A549 (cell line): ENCODE results near the gene EXTL1. TPM values are rescaled to one million over a fixed set of nuclear protein-coding genes. Genes with fewer than 3 reads are reported as not detected.

ENCODE experiments used
- ATAC-seq, 2 experiments: fragments of 200-7000 bp in 1 of 2; fragments of >200 bp in 1 of 2; cut with Nextera tagmentation in 1 of 2; cut with Tn5 transposase in 1 of 2; 3 replicates each; pipeline versions ENCODE4 v1.8.0 to v1.9.1; 2018 to 2020; ENCODE audit warnings: mild to moderate bottlenecking in 1 of 2, moderate library complexity in 1 of 2
- CTCF ChIA-PET: fragments of 300-600 bp; sonication (Branson Sonifier 250); formaldehyde crosslinking; extraction: SDS; loops from one replicate; lab custom pipeline; 2021; ENCODE audit warnings: antibody characterized with exemption, inconsistent platforms; lab: Yijun Ruan, JAX
- POLR2A ChIA-PET: fragments of 350-600 bp; formaldehyde crosslinking; extraction: SDS; loops from one replicate; lab custom pipeline; 2021; ENCODE audit warnings: antibody characterized with exemption, inconsistent platforms; lab: Yijun Ruan, JAX
- DNase-seq, 2 experiments: peaks; one replicate each; pipeline versions ENCODE4 v3.0.0 to v3.0.0-alpha.2; 2011 to 2016; ENCODE audit warnings: low read depth in 1 of 2, low spot score in 1 of 2
- FAIRE-seq: peaks from 2 replicates; lab custom pipeline; 2011; peaks lifted over from hg19 to GRCh38; lab: Jason Lieb, UNC
- H3K27ac ChIP-seq, 2 experiments: fragments of >200 bp; sonication (Bioruptor Twin); formaldehyde crosslinking; 3 replicates each; pipeline ENCODE4 v1.5.1; 2016 to 2017
- H3K4me1 ChIP-seq: fragments of >200 bp; sonication (Bioruptor Twin); formaldehyde crosslinking; 3 replicates; pipeline ENCODE4 v1.6.1; 2016
- H3K4me2 ChIP-seq: fragments of >200 bp; sonication (Bioruptor Twin); formaldehyde crosslinking; 3 replicates; pipeline ENCODE4 v1.6.1; 2016
- H3K4me3 ChIP-seq: fragments of >200 bp; sonication (Bioruptor Twin); formaldehyde crosslinking; 3 replicates; pipeline ENCODE4 v1.5.1; 2016
- H3K9me3 ChIP-seq: fragments of >200 bp; sonication (Bioruptor Twin); formaldehyde crosslinking; 3 replicates; pipeline ENCODE4 v1.6.1; 2016
- CBX8 ChIP-seq: fragments of 200-600 bp; sonication (generic); IDR thresholded peaks from 2 replicates; pipeline ENCODE4 v1.6.1; 2016
- CEBPB ChIP-seq, 2 experiments: fragments of >200 bp in 1 of 2; sonication (Bioruptor Twin) in 1 of 2; formaldehyde crosslinking in 1 of 2; IDR thresholded peaks; 2 replicates each; pipeline ENCODE4 v1.6.1; 2012 to 2016
- CHD2 ChIP-seq: fragments of 150-350 bp; IDR thresholded peaks from 2 replicates; pipeline ENCODE4 v1.6.1; 2014; ENCODE audit warnings: low read length; ENCODE audit not compliant: partially characterized antibody
- CTCF ChIP-seq: fragments of >200 bp; sonication (Bioruptor Twin); formaldehyde crosslinking; IDR thresholded peaks from 3 replicates; pipeline ENCODE4 v1.5.1; 2016
- ESRRA ChIP-seq: fragments of 150-350 bp; IDR thresholded peaks from 2 replicates; pipeline ENCODE4 v1.6.1; 2014; ENCODE audit warnings: mild to moderate bottlenecking, low read length, borderline replicate concordance
- FOSL2 ChIP-seq, 2 experiments: fragments of 450-650 bp in 1 of 2; fragments of >200 bp in 1 of 2; sonication (Bioruptor Twin) in 1 of 2; formaldehyde crosslinking; IDR thresholded peaks; 2 replicates each; pipeline versions ENCODE4 v1.5.0 to v1.6.1; 2016 to 2020; ENCODE audit warnings: mild to moderate bottlenecking in 1 of 2, moderate library complexity in 1 of 2
- HEYL ChIP-seq: fragments of 250-450 bp; sonication (Bioruptor Pico); IDR thresholded peaks from 2 replicates; pipeline ENCODE4 v1.8.0; 2021; ENCODE audit warnings: mild to moderate bottlenecking, moderate library complexity
- HMGXB4 ChIP-seq: fragments of 250-450 bp; sonication (Bioruptor Pico); IDR thresholded peaks from 2 replicates; pipeline ENCODE4 v1.5.0; 2021; ENCODE audit warnings: mild to moderate bottlenecking, moderate library complexity, borderline replicate concordance
- HOXB13 ChIP-seq: fragments of 250-450 bp; sonication (Bioruptor Pico); IDR thresholded peaks from 2 replicates; pipeline ENCODE4 v1.5.0; 2020; ENCODE audit warnings: low read depth, mild to moderate bottlenecking, moderate library complexity
- HOXB5 ChIP-seq: fragments of 250-450 bp; sonication (Bioruptor Pico); IDR thresholded peaks from 2 replicates; pipeline ENCODE4 v1.5.0; 2020; ENCODE audit warnings: mild to moderate bottlenecking, moderate library complexity
- JUN ChIP-seq, 2 experiments: fragments of >200 bp; sonication (Bioruptor Twin); formaldehyde crosslinking; IDR thresholded peaks; 2 replicates in 1 of 2; 3 replicates in 1 of 2; pipeline ENCODE4 v1.6.1; 2016 to 2017
- KDM1A ChIP-seq: fragments of 200-600 bp; sonication (generic); IDR thresholded peaks from 2 replicates; pipeline ENCODE4 v1.6.1; 2016; ENCODE audit warnings: low read depth, mild to moderate bottlenecking
- KDM5A ChIP-seq: fragments of 200-600 bp; sonication (generic); IDR thresholded peaks from 2 replicates; pipeline ENCODE4 v1.6.1; 2016; ENCODE audit warnings: antibody characterized with exemption, mild to moderate bottlenecking
- MAFK ChIP-seq: fragments of 450-650 bp; IDR thresholded peaks from 2 replicates; pipeline ENCODE4 v1.6.1; 2014; ENCODE audit not compliant: partially characterized antibody
- MAZ ChIP-seq: fragments of 150-350 bp; IDR thresholded peaks from 2 replicates; pipeline ENCODE4 v1.6.1; 2014; ENCODE audit warnings: antibody characterized with exemption, low read depth, low read length, borderline replicate concordance
- MYC ChIP-seq: IDR thresholded peaks from 2 replicates; pipeline ENCODE4 v1.6.1; 2012; ENCODE audit warnings: mild to moderate bottlenecking, inconsistent platforms, low read length, improper control_type of control experiment, borderline replicate concordance
- NFE2L2 ChIP-seq: fragments of 150-350 bp; conservative IDR thresholded peaks from 2 replicates; pipeline ENCODE4 v1.6.1; 2014; ENCODE audit warnings: low read length
- NR3C1 ChIP-seq: fragments of >200 bp; sonication (Bioruptor Twin); formaldehyde crosslinking; IDR thresholded peaks from 3 replicates; pipeline ENCODE4 v1.6.1; 2017
- PBX3 ChIP-seq: IDR thresholded peaks from 2 replicates; pipeline ENCODE4 v1.6.1; 2012
- POLR2A ChIP-seq: IDR thresholded peaks from 2 replicates; pipeline ENCODE4 v1.6.1; 2012; ENCODE audit warnings: mild to moderate bottlenecking, low read length
- RAD21 ChIP-seq, 2 experiments: fragments of >200 bp in 1 of 2; sonication (Bioruptor Twin) in 1 of 2; formaldehyde crosslinking in 1 of 2; IDR thresholded peaks in 1 of 2; conservative IDR thresholded peaks in 1 of 2; 2 replicates in 1 of 2; 3 replicates in 1 of 2; pipeline ENCODE4 v1.6.1; 2012 to 2018; ENCODE audit warnings: inconsistent platforms in 1 of 2
- SMC3 ChIP-seq: fragments of >200 bp; sonication (Bioruptor Twin); formaldehyde crosslinking; IDR thresholded peaks from 3 replicates; pipeline ENCODE4 v1.6.1; 2018; ENCODE audit warnings: inconsistent platforms
- SREBF2 ChIP-seq: fragments of 450-650 bp; IDR thresholded peaks from 2 replicates; pipeline ENCODE4 v1.6.1; 2014; ENCODE audit warnings: mild to moderate bottlenecking, moderate library complexity
- ZC3H11A ChIP-seq: fragments of 450-650 bp; IDR thresholded peaks from 2 replicates; pipeline ENCODE4 v1.6.1; 2014; ENCODE audit warnings: antibody characterized with exemption, mild to moderate bottlenecking
- ZNF302 ChIP-seq: fragments of 250-450 bp; sonication (Bioruptor Pico); IDR thresholded peaks from 2 replicates; pipeline ENCODE4 v1.9.0; 2021; ENCODE audit warnings: inconsistent platforms, mild to moderate bottlenecking, moderate library complexity
- WGBS: methylation state at CpG from one replicate; pipeline ENCODE4 v1.1.6; 2017; ENCODE audit errors: missing lambda C conversion rate; 5-methylcytosine and 5-hydroxymethylcytosine counted together
- polyA plus RNA-seq, 4 experiments: library from polyadenylated mRNA; depleted of rRNA in 3 of 4; stranded (reverse); fragments of >200 nt; fragmentation: RNase III in 1 of 4; extraction: RNeasy Plus Mini Kit Qiagen cat#74134 plus additional on column Dnase treatment in 1 of 4; gene quantifications; 2 replicates in 3 of 4; 3 replicates in 1 of 4; pipeline ENCODE4 v1.2.3, GENCODE V29; 2011 to 2017
- TF ChIP-seq, protein P1 (sequence below): fragments of >200 bp; sonication (Bioruptor Twin); formaldehyde crosslinking; IDR thresholded peaks from 2 replicates; pipeline ENCODE4 v1.6.1; 2016
- TF ChIP-seq, protein P2 (sequence below): fragments of 150-350 bp; IDR thresholded peaks from 2 replicates; pipeline ENCODE4 v1.6.1; 2014; ENCODE audit warnings: low read depth, mild to moderate bottlenecking, low read length
- TF ChIP-seq, protein P3 (sequence below): fragments of 250-450 bp; sonication (Bioruptor Pico); IDR thresholded peaks from 2 replicates; pipeline ENCODE4 v1.5.0; 2020; ENCODE audit warnings: low read depth, mild to moderate bottlenecking, moderate library complexity

EXTL1 gene
- polyA plus RNA-seq, 2 of the 4 experiments (the other 2 are of a cell fraction): 0.03 to 0.04 TPM

DNA sequence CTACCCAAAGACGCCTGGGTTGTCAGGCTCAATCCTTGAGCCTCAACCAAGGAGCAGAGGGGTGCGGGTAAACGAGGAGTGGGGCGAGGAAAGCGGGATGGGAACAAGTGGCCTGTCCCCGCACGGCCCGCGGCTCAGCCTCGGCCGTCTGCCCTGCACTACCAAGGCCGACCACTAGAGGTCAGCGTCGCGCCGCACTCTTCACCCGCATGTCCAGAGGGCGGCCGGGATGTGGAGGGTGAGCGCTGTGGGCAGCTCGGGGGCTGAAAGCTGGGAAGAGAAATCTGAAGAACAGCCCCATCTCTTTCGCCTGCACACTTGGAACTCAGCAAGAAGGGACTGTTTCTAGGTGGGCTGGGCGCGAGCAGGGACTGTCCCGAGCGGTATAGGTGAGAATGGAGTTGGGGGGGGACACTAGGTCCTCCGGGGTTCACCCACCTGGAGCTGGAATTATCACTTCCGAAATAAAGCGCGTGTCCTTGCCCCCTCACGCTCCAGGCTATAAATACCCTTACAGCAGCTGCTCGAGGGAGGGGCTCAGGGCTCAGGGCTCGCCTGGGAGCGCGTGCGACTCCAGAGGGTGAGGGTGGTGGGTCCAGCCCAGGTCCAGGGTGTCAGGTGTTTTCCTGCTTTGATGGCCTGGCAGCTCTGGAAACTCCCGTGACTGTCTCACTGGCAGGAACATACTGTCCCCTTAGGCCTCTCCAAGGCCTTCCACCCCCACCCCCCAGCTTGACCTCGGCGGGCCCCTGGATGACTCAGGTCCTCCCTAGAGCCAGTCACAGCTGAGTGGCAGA, 14.6 kb downstream of the EXTL1 start:
- peak; percentile 79 to 85 for TF ChIP-seq RAD21 (conservative IDR thresholded peaks at IDR 0.05 in 1 of 2, IDR thresholded peaks at IDR 0.05 in 1 of 2)
- peak; percentile 68; the same call in 1 of the 2 replicates for TF ChIP-seq KDM5A
- TF ChIP-seq, protein P1, sequence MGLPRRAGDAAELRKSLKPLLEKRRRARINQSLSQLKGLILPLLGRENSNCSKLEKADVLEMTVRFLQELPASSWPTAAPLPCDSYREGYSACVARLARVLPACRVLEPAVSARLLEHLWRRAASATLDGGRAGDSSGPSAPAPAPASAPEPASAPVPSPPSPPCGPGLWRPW: no peak
- no peak for TF ChIP-seq ZC3H11A
- TF ChIP-seq SMC3: peak; percentile 56
- TF ChIP-seq HEYL (CRISPR knock-in tag): no peak
- no peak for TF ChIP-seq HMGXB4 (CRISPR knock-in tag)
- no peak for TF ChIP-seq PBX3
- no peak for TF ChIP-seq HOXB13 (CRISPR knock-in tag)
- TF ChIP-seq MYC: no peak
- TF ChIP-seq CTCF: peak; percentile 81
- TF ChIP-seq, protein P2, sequence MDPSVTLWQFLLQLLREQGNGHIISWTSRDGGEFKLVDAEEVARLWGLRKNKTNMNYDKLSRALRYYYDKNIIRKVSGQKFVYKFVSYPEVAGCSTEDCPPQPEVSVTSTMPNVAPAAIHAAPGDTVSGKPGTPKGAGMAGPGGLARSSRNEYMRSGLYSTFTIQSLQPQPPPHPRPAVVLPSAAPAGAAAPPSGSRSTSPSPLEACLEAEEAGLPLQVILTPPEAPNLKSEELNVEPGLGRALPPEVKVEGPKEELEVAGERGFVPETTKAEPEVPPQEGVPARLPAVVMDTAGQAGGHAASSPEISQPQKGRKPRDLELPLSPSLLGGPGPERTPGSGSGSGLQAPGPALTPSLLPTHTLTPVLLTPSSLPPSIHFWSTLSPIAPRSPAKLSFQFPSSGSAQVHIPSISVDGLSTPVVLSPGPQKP: no peak
- TF ChIP-seq CBX8: no peak
- TF ChIP-seq FOSL2 (IDR thresholded peaks at IDR 0.05): no peak
- no peak for TF ChIP-seq FOSL2 (CRISPR knock-in tag; IDR thresholded peaks at IDR 0.05)
- FAIRE-seq: no peak

DNA sequence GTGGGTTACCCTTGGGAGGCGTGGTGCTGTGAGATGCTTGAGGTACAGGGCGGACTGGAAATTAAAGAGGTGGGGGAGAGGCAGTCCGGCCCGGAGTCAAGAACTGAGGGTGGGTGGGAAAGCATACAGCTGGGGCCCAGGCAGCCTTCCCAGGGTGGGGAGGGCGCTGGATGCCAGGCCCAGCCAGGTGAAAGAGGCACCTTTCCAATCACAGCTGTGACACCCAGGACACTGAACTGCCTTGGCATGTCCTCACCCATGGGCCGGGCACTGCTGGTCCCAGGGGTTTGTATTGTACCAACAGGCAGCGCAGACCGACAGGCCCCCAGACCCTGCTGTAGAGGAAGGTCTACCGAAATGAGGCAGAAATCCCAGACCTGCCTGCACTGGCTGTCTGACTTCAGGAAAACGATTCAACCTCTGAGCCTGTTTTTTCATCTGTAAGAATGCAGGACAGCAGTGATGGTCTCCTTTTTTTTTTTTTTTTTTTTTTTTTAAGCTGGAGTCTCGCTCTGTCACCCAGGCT, 15.2 kb downstream of the EXTL1 start:
- FAIRE-seq: no peak
- no peak for ATAC-seq
- Histone ChIP-seq H3K4me2 (peak overlapping the region; percentile 99), H3K4me1 (peaks cover 11% of the 10 kb centered on the region), H3K9me3 (no peaks in the 10 kb centered on the region), H3K4me3 (no peak overlapping the region), H3K27ac (peak overlapping the region in 1 of 2 experiments; percentile 87; a peak in 4 of 6 replicates)
- ChIA-PET CTCF (interaction anchor here (0.7 to 3.1 kb wide), 30 partner anchors 8 to 380 kb away, joined by 3 to 30 read pairs (median 5); partner anchors contain the start of genes C1orf232, ZNF593 and ZNF593OS), POLR2A (no interaction called here)
- TF ChIP-seq JUN (IDR thresholded peaks at IDR 0.05) (no peak), KDM5A (no peak), SREBF2 (no peak), HEYL (CRISPR knock-in tag) (no peak), POLR2A (no peak), HOXB5 (CRISPR knock-in tag) (no peak), RAD21 (conservative IDR thresholded peaks at IDR 0.05 in 1 of 2, IDR thresholded peaks at IDR 0.05 in 1 of 2) (no peak), ZNF302 (CRISPR knock-in tag) (no peak), NFE2L2 (no peak), CHD2 (no peak), ESRRA (no peak), MYC (no peak), NR3C1 (no peak), CEBPB (IDR thresholded peaks at IDR 0.05) (no peak), MAFK (no peak), MAZ (no peak), KDM1A (no peak)
- TF ChIP-seq, protein P3, sequence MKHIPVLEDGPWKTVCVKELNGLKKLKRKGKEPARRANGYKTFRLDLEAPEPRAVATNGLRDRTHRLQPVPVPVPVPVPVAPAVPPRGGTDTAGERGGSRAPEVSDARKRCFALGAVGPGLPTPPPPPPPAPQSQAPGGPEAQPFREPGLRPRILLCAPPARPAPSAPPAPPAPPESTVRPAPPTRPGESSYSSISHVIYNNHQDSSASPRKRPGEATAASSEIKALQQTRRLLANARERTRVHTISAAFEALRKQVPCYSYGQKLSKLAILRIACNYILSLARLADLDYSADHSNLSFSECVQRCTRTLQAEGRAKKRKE (CRISPR knock-in tag): no peak
- TF ChIP-seq, protein P1: no peak
- no peak for DNase-seq
- WGBS: 83% methylated on average over 6 of the region's 11 CpGs

More for the DNA sequence above, 14.6 kb downstream of the EXTL1 start:
- peaks cover 11% of the 10 kb centered on the region for H3K4me1 ChIP-seq
- ATAC-seq (peak; percentile 75 to 93), DNase-seq (peak; percentile 55 to 78)
- peak overlapping the region; percentile 99 for H3K4me2 ChIP-seq
- no peaks in the 10 kb centered on the region for H3K9me3 ChIP-seq
- ChIA-PET CTCF (interaction anchor here (0.6 to 3.1 kb wide), 40 partner anchors 9 to 381 kb away, joined by 3 to 30 read pairs (median 4); partner anchors contain the start of genes C1orf232, ZNF593 and ZNF593OS), POLR2A (no interaction called here)
- WGBS: 16% methylated on average over 24 of the region's 39 CpGs
- peak overlapping the region; percentile 70 for H3K4me3 ChIP-seq
- H3K27ac ChIP-seq: peak overlapping the region; percentile 72 to 87
